Stomach (tissue), 4 donors: ENCODE results near the gene PRPF6.

Source experiments
- POLR2A ChIP-seq, 4 donors: fragments of 450-650 bp; IDR thresholded peaks; one replicate each; pipeline ENCODE4 v1.6.1; 2016; ENCODE audit warnings: antibody characterized with exemption in 4 of 4, control low read depth in 2 of 4, mild to moderate bottlenecking in 1 of 4, moderate library complexity in 1 of 4
- TF ChIP-seq, protein P1 (sequence below), 7 experiments: fragments of 450-650 bp in 4 of 7; fragments of 200-600 bp in 3 of 7; sonication (generic) in 3 of 7; IDR thresholded peaks; one replicate each; pipeline ENCODE4 v1.5.1; 2016 to 2019; ENCODE audit warnings: antibody characterized with exemption in 7 of 7, control low read depth in 2 of 7, mild to moderate bottlenecking in 1 of 7

DNA sequence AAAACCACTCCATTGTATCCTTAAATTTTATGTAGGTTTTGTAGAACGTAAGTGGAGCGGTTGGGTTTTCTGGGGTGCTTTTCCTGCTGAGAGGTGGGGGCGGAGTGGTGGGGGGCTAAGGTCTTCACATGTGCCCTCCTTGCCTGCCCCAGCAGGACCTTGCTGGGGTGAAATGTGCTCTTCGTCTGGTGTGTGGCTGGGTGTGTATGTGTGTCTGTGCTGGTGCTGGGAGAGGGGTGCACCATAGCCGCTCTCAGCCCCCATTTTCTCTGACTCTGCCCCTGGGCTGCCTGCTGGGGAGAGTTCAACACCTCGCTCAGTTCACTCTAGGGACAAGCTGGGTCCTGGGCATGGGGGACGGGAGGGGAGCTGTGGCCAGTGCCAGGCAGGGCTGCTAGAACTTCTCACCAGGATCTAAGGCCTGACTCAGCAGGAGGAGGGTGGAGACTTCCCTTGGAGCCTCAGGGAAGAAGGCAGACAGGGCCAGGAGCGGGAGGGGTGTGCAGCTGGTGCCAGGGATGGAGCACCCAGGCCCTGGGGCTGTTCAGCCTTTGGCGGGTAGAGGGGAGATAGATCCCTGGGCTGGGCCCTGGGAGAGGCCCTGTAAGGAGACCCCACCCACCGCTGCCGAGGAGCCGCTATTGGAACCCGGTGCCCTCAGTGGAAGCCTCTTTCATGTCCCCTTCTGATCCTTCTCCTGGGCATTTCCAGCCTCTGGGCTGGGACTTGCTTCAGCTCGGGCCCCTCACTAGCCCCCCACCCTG lies 63.7 kb downstream of the PRPF6 start:
- TF ChIP-seq, protein P1, sequence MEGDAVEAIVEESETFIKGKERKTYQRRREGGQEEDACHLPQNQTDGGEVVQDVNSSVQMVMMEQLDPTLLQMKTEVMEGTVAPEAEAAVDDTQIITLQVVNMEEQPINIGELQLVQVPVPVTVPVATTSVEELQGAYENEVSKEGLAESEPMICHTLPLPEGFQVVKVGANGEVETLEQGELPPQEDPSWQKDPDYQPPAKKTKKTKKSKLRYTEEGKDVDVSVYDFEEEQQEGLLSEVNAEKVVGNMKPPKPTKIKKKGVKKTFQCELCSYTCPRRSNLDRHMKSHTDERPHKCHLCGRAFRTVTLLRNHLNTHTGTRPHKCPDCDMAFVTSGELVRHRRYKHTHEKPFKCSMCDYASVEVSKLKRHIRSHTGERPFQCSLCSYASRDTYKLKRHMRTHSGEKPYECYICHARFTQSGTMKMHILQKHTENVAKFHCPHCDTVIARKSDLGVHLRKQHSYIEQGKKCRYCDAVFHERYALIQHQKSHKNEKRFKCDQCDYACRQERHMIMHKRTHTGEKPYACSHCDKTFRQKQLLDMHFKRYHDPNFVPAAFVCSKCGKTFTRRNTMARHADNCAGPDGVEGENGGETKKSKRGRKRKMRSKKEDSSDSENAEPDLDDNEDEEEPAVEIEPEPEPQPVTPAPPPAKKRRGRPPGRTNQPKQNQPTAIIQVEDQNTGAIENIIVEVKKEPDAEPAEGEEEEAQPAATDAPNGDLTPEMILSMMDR (IDR thresholded peaks at IDR 0.05) = no peak
- no peak for TF ChIP-seq POLR2A (IDR thresholded peaks at IDR 0.05)
